GM18867 (cell line): Measurements from ENCODE around the gene GIMAP8.

Experiments
- ATAC-seq: cut with Tn5 transposase; IDR thresholded peaks from one replicate; pipeline ENCODE4 v1.9.1; 2021; ENCODE audit warnings: mild to moderate bottlenecking, moderate library complexity; ENCODE audit not compliant: unreplicated experiment

The GIMAP8 gene

DNA sequence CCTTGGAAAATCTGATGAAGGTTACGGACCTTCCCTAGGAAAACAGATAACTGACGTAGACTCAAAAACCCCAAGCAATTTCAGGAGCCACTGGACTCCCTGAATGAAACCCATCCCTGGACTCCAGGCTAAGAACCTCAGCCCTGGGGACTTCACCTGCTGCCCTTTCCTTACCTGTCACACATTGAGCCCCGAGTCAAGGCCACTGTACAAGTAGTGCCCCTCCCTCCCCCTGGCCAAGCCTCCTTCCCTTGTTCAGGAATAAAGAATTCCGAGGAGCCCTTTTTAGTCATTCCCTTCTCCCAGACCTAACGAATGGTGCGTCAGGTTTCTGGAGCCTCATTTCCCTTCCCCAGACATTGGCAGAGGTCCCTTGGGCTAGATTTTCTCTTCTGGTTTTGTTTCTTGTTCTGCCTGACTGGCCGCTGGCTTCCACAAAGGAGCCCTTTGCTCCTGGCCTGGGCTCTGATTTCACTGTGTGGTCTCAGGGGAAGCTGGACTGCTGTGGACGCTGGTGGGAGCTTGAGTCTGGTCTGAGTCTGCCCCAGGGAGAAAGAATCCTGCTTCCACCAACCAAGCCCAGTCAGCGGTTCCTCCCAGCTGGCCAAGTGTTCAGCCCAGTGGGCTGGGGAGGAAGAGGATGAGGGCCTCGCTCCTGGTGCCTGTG is 39.6 kb upstream of the GIMAP8 start:
- no peak for ATAC-seq

DNA sequence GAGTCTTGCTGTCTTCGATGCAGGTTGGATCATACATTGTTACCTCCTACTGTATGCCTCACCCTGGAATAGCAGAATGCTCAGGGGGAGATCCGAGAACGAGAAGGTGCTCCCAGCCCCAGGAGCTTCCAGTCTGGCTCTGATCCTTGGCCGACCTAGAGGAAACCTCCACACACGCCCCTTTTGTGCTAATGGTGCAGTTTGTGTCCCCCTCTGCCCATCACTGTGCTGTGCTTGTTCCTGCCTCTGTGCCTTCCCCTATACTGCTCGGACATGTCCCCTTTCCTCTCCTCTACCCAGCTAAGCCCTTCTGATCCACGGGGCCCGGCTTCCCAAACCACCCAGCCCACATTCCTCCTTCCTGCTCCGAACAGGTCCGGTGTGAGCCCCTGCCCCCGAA is 38.8 kb upstream of the GIMAP8 start:
- ATAC-seq = no peak

DNA sequence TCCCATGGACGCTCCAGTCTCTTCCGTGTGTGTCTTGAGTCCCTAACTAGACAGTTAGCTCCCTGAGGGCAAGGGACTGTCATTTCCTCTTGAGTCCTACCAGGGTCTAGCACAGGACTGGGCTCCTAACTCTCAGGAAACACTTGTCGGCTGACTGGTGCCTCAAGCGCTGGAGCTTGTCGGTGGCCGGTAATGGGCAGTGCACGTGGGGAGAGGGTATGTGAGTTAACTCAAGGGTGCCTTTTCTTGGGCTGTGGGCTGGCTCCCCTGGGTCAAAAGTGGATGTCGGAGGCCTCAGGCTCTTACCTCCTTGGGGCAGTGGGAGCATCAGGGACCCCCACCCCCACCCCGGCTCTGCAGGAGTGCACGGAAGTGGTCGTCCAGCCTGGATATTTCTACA is 38.4 kb upstream of the GIMAP8 start:
- no peak for ATAC-seq

DNA sequence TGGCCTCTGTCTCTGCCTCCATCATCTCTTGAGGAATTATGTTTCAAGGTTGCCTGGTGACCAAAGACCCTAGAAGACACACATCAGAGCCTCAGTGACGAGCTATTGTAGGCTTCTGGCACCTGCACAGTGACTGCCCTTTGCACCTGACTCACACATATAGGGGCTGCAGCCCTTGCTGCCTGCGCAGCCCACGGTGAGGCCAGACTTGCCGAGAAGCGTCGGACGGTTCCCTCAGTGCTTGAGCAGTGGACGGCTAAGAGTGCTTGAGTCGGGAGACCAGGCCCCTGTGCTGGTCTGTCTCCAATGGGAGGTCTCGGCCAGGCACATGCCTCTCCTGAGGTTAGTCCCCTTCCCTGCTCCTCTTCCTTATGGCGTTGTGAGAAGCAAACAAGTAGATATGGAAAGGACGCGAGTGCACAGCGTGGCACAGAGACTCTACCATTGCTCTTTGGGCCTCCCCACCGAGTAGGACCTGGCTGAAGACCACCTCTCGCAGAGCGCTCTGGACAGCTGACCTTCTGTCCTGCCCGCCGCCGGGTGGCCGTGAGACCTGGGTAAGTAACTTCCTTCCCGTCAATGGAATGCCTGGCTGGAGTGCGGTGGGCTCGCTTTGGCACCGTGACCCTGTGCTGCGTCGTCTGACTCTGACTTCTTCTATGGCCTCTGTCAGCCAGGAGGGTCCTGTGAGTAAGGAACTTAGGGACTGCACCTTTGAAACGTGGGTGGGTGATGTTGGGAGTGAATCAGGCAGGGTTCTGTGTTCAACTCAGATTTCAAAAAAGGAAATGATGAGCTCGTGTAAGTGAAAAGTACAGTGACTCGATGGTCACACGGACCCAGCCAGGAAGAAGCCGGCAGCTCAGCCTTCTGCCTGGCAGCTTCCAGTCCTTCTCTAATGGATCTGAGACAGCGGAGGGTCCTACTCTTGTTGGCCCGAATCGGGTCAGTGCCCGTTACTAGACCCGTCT is 37.6 kb upstream of the GIMAP8 start:
- ATAC-seq = no peak

DNA sequence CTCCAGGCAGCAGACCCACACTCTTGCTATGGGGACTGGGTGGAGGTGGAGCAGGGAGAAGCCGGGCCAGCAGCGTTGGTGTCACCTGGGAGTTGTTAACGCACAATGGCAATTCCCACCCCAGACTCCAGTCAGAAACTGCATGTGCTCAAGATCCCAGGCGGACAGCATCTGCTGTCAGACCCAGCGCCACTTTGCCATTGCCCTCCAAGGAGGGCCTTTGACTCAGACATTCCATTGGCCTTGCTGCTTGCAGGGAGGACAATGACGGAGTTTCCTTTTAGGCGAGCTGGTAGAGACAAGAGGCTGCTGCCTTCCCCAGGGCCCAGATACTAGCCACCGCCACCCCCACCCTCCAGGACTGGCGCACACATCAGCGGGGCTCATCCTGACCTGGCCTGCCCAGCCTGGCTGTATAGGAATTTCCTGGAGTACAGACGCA is 36.8 kb upstream of the GIMAP8 start:
- ATAC-seq = no peak

DNA sequence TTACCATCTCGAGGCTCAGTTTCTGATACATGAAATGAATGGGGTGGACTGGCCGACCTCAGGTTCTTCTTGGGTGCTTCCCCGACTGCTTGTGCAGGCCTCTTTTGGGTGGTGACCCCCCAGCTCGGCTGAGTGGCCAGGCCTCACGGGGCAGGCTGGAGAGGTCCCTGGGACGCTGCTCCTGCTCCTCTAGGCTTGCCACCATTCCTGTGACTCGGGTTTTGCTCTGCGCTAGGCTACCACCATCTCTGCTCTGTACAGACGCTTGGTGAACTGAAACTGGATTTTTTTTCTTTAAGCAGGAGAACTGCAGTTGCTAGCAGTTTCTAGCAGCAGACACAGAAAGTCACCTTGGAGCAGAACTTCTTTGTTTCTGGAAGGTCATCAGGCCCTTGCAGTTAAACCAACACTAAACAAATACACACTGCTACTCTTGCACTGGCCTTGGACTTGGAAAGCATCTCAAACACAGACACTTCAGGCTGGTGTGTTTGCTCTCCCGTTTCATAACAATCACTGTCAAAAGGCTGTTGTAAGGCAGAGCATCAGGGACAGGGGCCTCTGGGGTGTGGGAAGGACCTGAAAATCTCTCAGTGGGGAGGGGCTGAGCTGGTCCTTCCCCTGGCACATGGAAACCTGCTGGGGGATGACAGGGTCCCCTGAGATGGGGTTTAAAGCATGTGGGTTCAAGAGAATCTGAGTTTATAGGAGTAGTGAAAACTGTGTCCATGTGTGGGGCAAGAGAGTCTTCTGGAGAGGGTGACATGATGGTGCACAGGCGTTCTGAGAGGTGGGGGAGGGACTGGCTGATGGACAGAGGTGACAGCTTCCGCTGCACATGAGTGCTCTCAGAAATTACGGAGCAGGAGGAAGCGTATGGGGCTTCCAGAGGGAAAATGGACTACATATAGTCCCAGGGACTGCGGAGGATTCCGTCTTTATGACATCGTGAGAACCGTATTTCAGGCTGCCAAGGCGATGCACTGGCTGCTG is 35.0 kb upstream of the GIMAP8 start:
- ATAC-seq = no peak

GRCh38 chr7:150417239-150417638 is 33.2 kb upstream of the GIMAP8 start:
- no peak for ATAC-seq

GRCh38 chr7:150417863-150418262 is 32.6 kb upstream of the GIMAP8 start:
- no peak for ATAC-seq

DNA sequence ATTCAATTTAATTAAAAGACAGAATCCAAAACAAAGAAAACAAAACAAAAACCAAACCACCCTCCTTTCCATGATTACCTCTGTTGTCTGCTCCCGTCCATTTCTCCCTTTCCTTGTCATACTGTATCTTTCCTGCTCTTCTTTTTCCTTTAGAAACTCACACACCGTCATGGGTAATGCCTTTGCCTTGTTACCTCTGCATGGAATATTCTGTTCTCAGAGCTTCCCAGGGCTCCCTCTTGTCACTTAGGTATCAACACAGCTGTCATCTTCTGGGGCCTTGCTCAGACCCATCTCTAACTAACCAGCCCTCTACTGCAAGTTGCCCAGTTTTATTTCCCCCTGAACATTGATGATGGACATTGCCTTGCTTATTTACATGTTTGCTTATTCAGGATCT is 30.2 kb upstream of the GIMAP8 start:
- ATAC-seq = no peak

- peak; percentile 96 for ATAC-seq
These were observed 29.3 kb upstream of the GIMAP8 start for GRCh38 chr7:150420987-150421674.

- ATAC-seq = no peak
These were observed 28.6 kb upstream of the GIMAP8 start for GRCh38 chr7:150421831-150422230.

- no peak for ATAC-seq
These were observed 24.8 kb upstream of the GIMAP8 start for GRCh38 chr7:150425670-150426069.

DNA sequence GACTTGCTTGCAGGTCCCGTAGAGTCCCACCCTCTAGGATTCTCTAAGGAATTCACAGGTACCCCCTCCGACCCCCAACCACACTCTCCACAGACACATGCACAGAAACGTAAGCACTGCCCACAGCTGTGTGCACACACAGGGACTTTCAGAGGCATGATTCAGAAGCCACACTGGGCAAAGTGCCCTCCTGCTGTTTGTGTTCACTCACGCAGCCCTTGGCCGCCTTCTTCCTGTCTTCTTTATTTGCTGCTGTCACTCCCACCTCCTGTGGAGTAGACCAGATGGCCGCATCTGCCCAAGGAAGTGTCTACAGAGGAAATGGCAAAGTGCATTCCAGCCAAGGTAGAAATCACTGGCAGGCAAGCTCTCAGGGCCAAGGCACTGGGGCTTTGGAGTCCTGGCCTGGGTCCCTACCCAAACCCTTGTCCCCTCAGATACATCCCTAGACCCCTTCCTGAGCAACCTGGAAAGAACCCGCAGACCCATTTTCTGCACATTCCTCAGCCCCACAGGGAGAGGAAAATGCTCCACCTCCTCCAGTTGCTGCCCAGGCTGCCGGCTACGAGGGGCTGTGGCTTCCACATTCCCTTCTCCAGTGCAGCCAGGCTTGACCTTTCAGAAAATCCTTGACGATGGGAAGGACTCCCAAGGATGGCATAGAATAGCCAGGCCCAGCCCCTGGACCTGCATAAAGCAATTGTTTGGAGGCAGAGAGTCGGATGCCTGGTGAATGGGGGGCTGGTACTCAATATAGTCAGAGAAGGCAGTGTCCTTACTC is 21.6 kb upstream of the GIMAP8 start:
- peak; percentile 34 for ATAC-seq

DNA sequence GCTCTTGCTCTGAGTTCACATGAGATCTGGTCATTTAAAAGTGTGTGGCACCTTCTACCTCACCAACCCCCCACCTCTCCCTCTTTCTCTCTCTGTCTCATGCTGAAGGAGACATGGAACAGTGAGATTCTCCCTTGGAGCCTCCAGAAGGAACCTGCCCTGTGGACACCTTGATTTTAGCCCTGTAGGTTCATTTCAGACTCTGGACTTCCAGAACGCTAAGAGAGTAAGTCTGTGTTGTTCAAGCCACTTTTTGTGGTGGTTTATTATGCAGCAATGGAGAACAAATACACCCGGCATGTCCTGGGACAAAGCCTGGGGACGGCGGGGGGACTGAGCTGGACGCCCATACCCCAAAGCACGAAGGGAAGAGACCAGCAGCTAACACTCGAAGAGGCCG is 20.7 kb upstream of the GIMAP8 start:
- ATAC-seq = no peak

GRCh38 chr7:150430465-150431085 is 19.9 kb upstream of the GIMAP8 start:
- no peak for ATAC-seq

DNA sequence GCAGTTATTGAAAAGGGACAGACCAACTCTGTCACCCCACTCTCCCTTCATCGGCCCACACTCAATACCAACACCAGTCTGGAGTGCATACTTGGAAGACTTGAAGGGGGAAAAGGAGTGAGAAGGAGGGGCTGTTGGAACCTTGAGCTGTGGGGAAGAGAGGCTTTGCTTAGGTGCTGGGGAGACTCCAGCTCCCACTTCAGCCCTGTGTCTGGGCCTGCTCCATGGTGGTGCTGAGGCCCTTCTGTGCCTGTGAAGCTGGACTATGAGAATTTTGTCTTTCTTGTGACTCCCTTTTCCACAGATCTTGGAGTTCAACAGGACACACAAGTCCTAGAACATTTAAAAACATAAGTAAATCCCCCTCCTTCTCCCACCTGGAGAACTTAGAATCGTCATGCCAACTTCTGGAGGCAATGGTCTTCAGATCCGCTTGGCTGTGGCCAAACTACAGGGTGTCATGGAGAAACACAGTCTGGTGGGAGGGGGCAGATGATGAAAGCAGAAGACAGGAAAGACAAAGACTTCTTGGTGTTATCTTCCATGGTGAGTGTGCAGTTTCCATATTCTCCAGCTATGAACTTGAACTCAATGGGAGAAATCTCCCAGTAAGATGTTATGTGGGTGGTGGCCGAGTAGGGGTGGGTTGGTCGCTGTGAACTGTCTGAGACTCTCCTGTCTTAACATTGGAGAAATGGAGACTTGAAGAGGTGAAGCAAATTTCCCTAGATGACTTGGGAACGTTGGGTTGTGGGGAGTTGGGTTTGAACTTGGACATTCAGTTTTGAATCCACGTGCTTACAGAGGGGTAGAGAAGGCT is 18.4 kb upstream of the GIMAP8 start:
- no peak for ATAC-seq

GRCh38 chr7:150432915-150433892 is 17.2 kb upstream of the GIMAP8 start:
- peak; percentile 33 for ATAC-seq
